Activated naive CD8-positive, alpha-beta T cell treated with anti-CD3 and anti-CD28 coated beads for 36 hours (primary cell): ENCODE results near the gene TNRC6C. TPM values are rescaled to one million over a fixed set of nuclear protein-coding genes. Genes with fewer than 3 reads are reported as not detected.
"Not testable (repeated sequence)": the region's sequence is repeated elsewhere in the genome, so short reads cannot be mapped to it uniquely, and the experiment has no call there.

Source experiments
- DNase-seq: peaks from one replicate; pipeline ENCODE4 v3.0.0; 2021
- H3K27ac Mint-ChIP-seq: one replicate; pipeline ENCODE4 v1.8.0; 2022; ENCODE audit warnings: mild to moderate bottlenecking, moderate library complexity, mixed read lengths
- H3K27me3 Mint-ChIP-seq: one replicate; pipeline ENCODE4 v1.8.0; 2022; ENCODE audit warnings: mild to moderate bottlenecking, mixed read lengths
- H3K36me3 Mint-ChIP-seq: one replicate; pipeline ENCODE4 v1.8.0; 2021; ENCODE audit warnings: mild to moderate bottlenecking, mixed read lengths
- H3K4me1 Mint-ChIP-seq: one replicate; pipeline ENCODE4 v1.8.0; 2021; ENCODE audit warnings: mixed read lengths
- H3K4me3 Mint-ChIP-seq: one replicate; pipeline ENCODE4 v1.8.0; 2022; ENCODE audit warnings: mild to moderate bottlenecking, moderate library complexity, mixed read lengths
- H3K9me3 Mint-ChIP-seq: one replicate; pipeline ENCODE4 v1.8.0; 2022; ENCODE audit warnings: mixed read lengths
- total RNA-seq, 2 experiments: library from RNA; stranded (reverse); gene quantifications; one replicate each; pipeline ENCODE4 v1.2.3, GENCODE V29; 2021

Gene TNRC6C
- total RNA-seq, 2 experiments from 2014 or later = 16.2 to 19.2 TPM

- H3K4me1 Mint-ChIP-seq = peaks cover 20% of the 10 kb centered on the region
- DNase-seq = no peak
- no peak overlapping the region for H3K4me3 Mint-ChIP-seq
- no peaks in the 10 kb centered on the region for H3K9me3 Mint-ChIP-seq
- H3K27ac Mint-ChIP-seq = no peak overlapping the region
- no peaks in the 10 kb centered on the region for H3K27me3 Mint-ChIP-seq
- H3K36me3 Mint-ChIP-seq = peaks cover 28% of the 10 kb centered on the region
Observed at GRCh38 chr17:78051186-78051972, 92.9 kb downstream of the TNRC6C start.

GRCh38 chr17:78053777-78054468 lies 95.4 kb downstream of the TNRC6C start:
- peaks cover 18% of the 10 kb centered on the region for H3K36me3 Mint-ChIP-seq
- no peak overlapping the region for H3K27ac Mint-ChIP-seq
- DNase-seq = no peak
- H3K27me3 Mint-ChIP-seq = no peaks in the 10 kb centered on the region
- H3K9me3 Mint-ChIP-seq = no peaks in the 10 kb centered on the region
- no peak overlapping the region for H3K4me3 Mint-ChIP-seq
- peaks cover 27% of the 10 kb centered on the region for H3K4me1 Mint-ChIP-seq

GRCh38 chr17:78057113-78057740 lies 98.7 kb downstream of the TNRC6C start:
- H3K9me3 Mint-ChIP-seq = no peaks in the 10 kb centered on the region
- H3K36me3 Mint-ChIP-seq = peaks cover 1% of the 10 kb centered on the region
- H3K4me3 Mint-ChIP-seq = no peak overlapping the region
- no peak for DNase-seq
- no peaks in the 10 kb centered on the region for H3K27me3 Mint-ChIP-seq
- H3K27ac Mint-ChIP-seq = no peak overlapping the region
- peaks cover 29% of the 10 kb centered on the region for H3K4me1 Mint-ChIP-seq

GRCh38 chr17:78058001-78058400 lies 99.5 kb downstream of the TNRC6C start:
- no peak overlapping the region for H3K27ac Mint-ChIP-seq
- peaks cover 36% of the 10 kb centered on the region for H3K4me1 Mint-ChIP-seq
- peaks cover 1% of the 10 kb centered on the region for H3K36me3 Mint-ChIP-seq

GRCh38 chr17:78058581-78058980 lies 100.1 kb downstream of the TNRC6C start:
- no peaks in the 10 kb centered on the region for H3K9me3 Mint-ChIP-seq
- peaks cover 1% of the 10 kb centered on the region for H3K36me3 Mint-ChIP-seq
- H3K27me3 Mint-ChIP-seq = no peaks in the 10 kb centered on the region
- no peak overlapping the region for H3K27ac Mint-ChIP-seq
- no peak overlapping the region for H3K4me3 Mint-ChIP-seq
- DNase-seq = no peak
- peaks cover 41% of the 10 kb centered on the region for H3K4me1 Mint-ChIP-seq

More at GRCh38 chr17:78058001-78058400, 99.5 kb downstream of the TNRC6C start:
- Mint-ChIP-seq H3K27me3 (no peaks in the 10 kb centered on the region), H3K9me3 (no peaks in the 10 kb centered on the region), H3K4me3 (no peak overlapping the region)
- no peak for DNase-seq

GRCh38 chr17:78062596-78062995 lies 104.1 kb downstream of the TNRC6C start:
- Mint-ChIP-seq H3K27ac (no peak overlapping the region), H3K4me3 (no peak overlapping the region), H3K9me3 (no peaks in the 10 kb centered on the region), H3K27me3 (no peaks in the 10 kb centered on the region), H3K4me1 (peaks cover 42% of the 10 kb centered on the region), H3K36me3 (no peaks in the 10 kb centered on the region)
- DNase-seq = no peak

- Mint-ChIP-seq H3K36me3 (no peaks in the 10 kb centered on the region), H3K4me3 (no peak overlapping the region), H3K27me3 (no peaks in the 10 kb centered on the region), H3K9me3 (no peaks in the 10 kb centered on the region), H3K4me1 (peaks cover 35% of the 10 kb centered on the region), H3K27ac (peak overlapping the region; percentile 39)
- DNase-seq = no peak
Observed at GRCh38 chr17:78063489-78063888, 105.0 kb downstream of the TNRC6C start.

GRCh38 chr17:78064708-78065107 lies 106.2 kb downstream of the TNRC6C start:
- Mint-ChIP-seq H3K9me3 (no peaks in the 10 kb centered on the region), H3K27ac (no peak overlapping the region), H3K36me3 (no peaks in the 10 kb centered on the region), H3K4me1 (peaks cover 30% of the 10 kb centered on the region), H3K27me3 (no peaks in the 10 kb centered on the region), H3K4me3 (no peak overlapping the region)
- no peak for DNase-seq

GRCh38 chr17:78066976-78067375 lies 108.5 kb downstream of the TNRC6C start:
- DNase-seq, H3K27me3 Mint-ChIP-seq, H3K9me3 Mint-ChIP-seq, H3K4me3 Mint-ChIP-seq, H3K27ac Mint-ChIP-seq, H3K36me3 Mint-ChIP-seq: not testable (repeated sequence)
- H3K4me1 Mint-ChIP-seq = peaks cover 21% of the 10 kb centered on the region

GRCh38 chr17:78069695-78070094 lies 111.2 kb downstream of the TNRC6C start:
- H3K4me3 Mint-ChIP-seq = no peak overlapping the region
- H3K36me3 Mint-ChIP-seq = peaks cover 1% of the 10 kb centered on the region
- DNase-seq = no peak
- H3K4me1 Mint-ChIP-seq = peaks cover 4% of the 10 kb centered on the region
- H3K27me3 Mint-ChIP-seq = no peaks in the 10 kb centered on the region
- no peaks in the 10 kb centered on the region for H3K9me3 Mint-ChIP-seq
- no peak overlapping the region for H3K27ac Mint-ChIP-seq

- no peaks in the 10 kb centered on the region for H3K9me3 Mint-ChIP-seq
- H3K27me3 Mint-ChIP-seq = no peaks in the 10 kb centered on the region
- no peak overlapping the region for H3K4me3 Mint-ChIP-seq
- peaks cover 6% of the 10 kb centered on the region for H3K36me3 Mint-ChIP-seq
- DNase-seq = no peak
- peaks cover 3% of the 10 kb centered on the region for H3K4me1 Mint-ChIP-seq
- no peak overlapping the region for H3K27ac Mint-ChIP-seq
Observed at GRCh38 chr17:78072961-78073360, 114.5 kb downstream of the TNRC6C start.

GRCh38 chr17:78075011-78075410 lies 116.5 kb downstream of the TNRC6C start:
- Mint-ChIP-seq H3K27me3 (no peaks in the 10 kb centered on the region), H3K4me1 (peaks cover 3% of the 10 kb centered on the region), H3K36me3 (peaks cover 6% of the 10 kb centered on the region), H3K27ac (no peak overlapping the region), H3K4me3 (no peak overlapping the region), H3K9me3 (no peaks in the 10 kb centered on the region)
- no peak for DNase-seq

- no peak overlapping the region for H3K27ac Mint-ChIP-seq
- no peak overlapping the region for H3K4me3 Mint-ChIP-seq
- no peaks in the 10 kb centered on the region for H3K27me3 Mint-ChIP-seq
- H3K9me3 Mint-ChIP-seq = no peaks in the 10 kb centered on the region
- peaks cover 3% of the 10 kb centered on the region for H3K4me1 Mint-ChIP-seq
- no peak for DNase-seq
- peaks cover 6% of the 10 kb centered on the region for H3K36me3 Mint-ChIP-seq
Observed at GRCh38 chr17:78075545-78075944, 117.0 kb downstream of the TNRC6C start.

GRCh38 chr17:78079253-78079652 lies 120.8 kb downstream of the TNRC6C start:
- Mint-ChIP-seq H3K4me3 (no peak overlapping the region), H3K4me1 (peaks cover 5% of the 10 kb centered on the region), H3K36me3 (peaks cover 5% of the 10 kb centered on the region), H3K27ac (no peak overlapping the region), H3K27me3 (no peaks in the 10 kb centered on the region), H3K9me3 (no peaks in the 10 kb centered on the region)
- DNase-seq = no peak

- Mint-ChIP-seq H3K9me3 (no peaks in the 10 kb centered on the region), H3K27me3 (no peaks in the 10 kb centered on the region), H3K27ac (no peak overlapping the region), H3K4me1 (peaks cover 7% of the 10 kb centered on the region), H3K36me3 (peaks cover 2% of the 10 kb centered on the region), H3K4me3 (no peak overlapping the region)
- no peak for DNase-seq
Observed at GRCh38 chr17:78081551-78081950, 123.0 kb downstream of the TNRC6C start.
